ENCODE data around the gene PAX5.

- TF ChIP-seq CTCF (IDR thresholded peaks at IDR 0.05) = no peak
- TF ChIP-seq EZH2 (IDR thresholded peaks at IDR 0.05; ENCODE audit: borderline replicate concordance, insufficient read depth, low read depth, low read length, poor library complexity, severe bottlenecking) = no peak
These were observed 97.6 kb downstream of the PAX5 start for GRCh38 chr9:36936498-36936831.

Measured in B cell (primary cell).